Pancreas (tissue), 10 donors: ENCODE data around the gene MIB2. TPM values are rescaled to one million over a fixed set of nuclear protein-coding genes. Genes with fewer than 3 reads are reported as not detected.
A peak's percentile ranks its signal among the peaks of the same experiment; 100 is the strongest.

Experiments used
- ATAC-seq, 4 donors: fragments of 200-7000 bp; cut with Tn5 transposase; one replicate each; pipeline versions ENCODE4 v1.8.0 to v1.9.1; 2020; ENCODE audit warnings: mild to moderate bottlenecking in 4 of 4, moderate library complexity in 4 of 4
- DNase-seq, 6 donors: peaks; one replicate each; pipeline ENCODE4 v3.0.0-alpha.2; 2020
- FAIRE-seq: peaks from 2 replicates; lab custom pipeline; 2012; peaks lifted over from hg19 to GRCh38; lab: Jason Lieb, UNC
- H3K27ac ChIP-seq, 4 donors: fragments of 200-600 bp; sonication (generic); 1 replicate in 3 of 4; 2 replicates in 1 of 4; pipeline versions ENCODE4 v1.5.0 to v1.8.0; 2020
- H3K27me3 ChIP-seq, 4 donors: fragments of 200-600 bp; one replicate each; pipeline ENCODE4 v1.8.0; 2021
- H3K36me3 ChIP-seq, 3 donors: fragments of 200-600 bp; sonication (generic) in 1 of 3; one replicate each; pipeline versions ENCODE4 v1.5.0 to v1.8.0; 2020 to 2021
- H3K4me1 ChIP-seq, 3 donors: fragments of 200-600 bp; one replicate each; pipeline ENCODE4 v1.8.0; 2021
- H3K4me3 ChIP-seq, 4 donors: fragments of 200-600 bp; sonication (generic) in 2 of 4; one replicate each; pipeline versions ENCODE4 v1.5.0 to v1.8.0; 2020 to 2021
- H3K9me3 ChIP-seq, 4 donors: fragments of 200-600 bp; one replicate each; pipeline ENCODE4 v1.8.0; 2021
- WGBS, 2 donors: extraction: QIAGEN DNeasy Blood & Tissue Kit; methylation state at CpG; one replicate each; pipeline ENCODE4 v1.1.7; 2013; 5-methylcytosine and 5-hydroxymethylcytosine counted together
- intact Hi-C, 3 donors: fragments of 100-400 bp; cut with DNase I; formaldehyde crosslinking; loops; one replicate each; pipeline versions ENCODE4 v1.11.1 to v1.14.2; 2022
- polyA plus RNA-seq, 2 donors: library from polyadenylated mRNA; stranded (reverse); fragments of 200-250 nt; gene quantifications; one replicate each; pipeline ENCODE4 v1.2.3, GENCODE V29; 2013
- total RNA-seq, 6 donors: library from RNA; stranded (reverse); fragmentation: NEBNext Ultra II Directional in 4 of 6; extraction: Animal tissue kit (Norgen Biotek cat#: 25700) in 4 of 6; gene quantifications; one replicate each; pipeline versions ENCODE4 v1.2.1 to v1.2.4, GENCODE V29; 2021 to 2023
- TF ChIP-seq, protein P1 (sequence below), 4 donors: fragments of 200-600 bp; sonication (generic) in 3 of 4; IDR thresholded peaks; one replicate each; pipeline versions ENCODE4 v1.5.0 to v1.8.0; 2021; ENCODE audit warnings: antibody characterized with exemption in 4 of 4
- donor health status: healthy with polysubstance abuse.
- donor health status: DM: no; HTN: no; CAD: no; lungs with moderate emphysema.
- donor health status: DM: no; HTN: no; CAD: no.
- donor health status: control.
- donor health status: control.
- donor health status: Bipolar disorder and iron deficiency.
- donor health status: DM: yes; HTN: yes; CAD: no.
- donor health status: DM: no; HTN: no; CAD: no.
- donor health status: DM: no; HTN: no; CAD: no.
- donor health status: DM: yes; HTN: yes; CAD: no.

The MIB2 gene
- total and polyA plus RNA-seq, 8 donors, result 27.4 to 253 (median 37.2) TPM

DNA sequence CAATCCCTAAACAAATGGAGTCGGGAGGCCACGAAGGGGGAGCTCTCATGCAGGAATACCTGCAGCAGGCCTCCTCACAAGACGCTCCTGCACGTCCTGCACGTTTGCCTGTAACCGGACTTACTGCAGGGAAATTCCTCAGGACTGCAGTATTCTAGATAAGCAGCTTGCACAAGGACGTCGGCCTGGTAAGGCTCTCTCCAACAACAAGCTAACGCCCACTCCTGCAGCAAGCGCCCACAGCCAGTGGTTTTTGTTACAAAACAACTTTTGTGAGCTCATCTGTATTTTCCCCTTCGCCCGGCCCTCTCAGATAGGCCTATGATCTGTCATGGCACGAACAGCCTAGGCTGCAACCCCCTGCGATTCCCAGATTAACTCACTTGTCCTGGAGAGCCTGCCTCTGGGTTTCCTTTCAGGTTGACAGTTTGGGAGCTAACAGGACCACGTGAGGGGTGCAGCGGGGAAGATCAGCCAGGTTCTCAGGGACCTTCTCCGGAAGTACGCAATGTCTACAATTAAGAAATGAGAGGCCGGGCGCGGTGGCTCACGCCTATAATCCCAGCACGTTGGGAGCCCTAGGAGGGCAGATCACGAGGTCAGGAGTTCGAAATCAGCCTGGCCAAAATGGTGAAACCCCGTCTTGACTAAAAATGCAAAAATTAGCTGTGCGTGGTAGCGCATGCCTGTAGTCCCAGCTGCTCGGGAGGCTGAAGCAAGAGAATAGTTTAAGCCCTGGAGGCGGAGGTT, 921 bp upstream of the MIB2 start:
- no peaks in the 10 kb centered on the region for H3K36me3 ChIP-seq
- H3K4me3 ChIP-seq, result peak overlapping the region; percentile 95 to 100 (median 100)
- FAIRE-seq (no peak), DNase-seq (peak; percentile 55 to 64 (median 62)), ATAC-seq (peak; percentile 21 to 45 (median 26))
- TF ChIP-seq, protein P1, sequence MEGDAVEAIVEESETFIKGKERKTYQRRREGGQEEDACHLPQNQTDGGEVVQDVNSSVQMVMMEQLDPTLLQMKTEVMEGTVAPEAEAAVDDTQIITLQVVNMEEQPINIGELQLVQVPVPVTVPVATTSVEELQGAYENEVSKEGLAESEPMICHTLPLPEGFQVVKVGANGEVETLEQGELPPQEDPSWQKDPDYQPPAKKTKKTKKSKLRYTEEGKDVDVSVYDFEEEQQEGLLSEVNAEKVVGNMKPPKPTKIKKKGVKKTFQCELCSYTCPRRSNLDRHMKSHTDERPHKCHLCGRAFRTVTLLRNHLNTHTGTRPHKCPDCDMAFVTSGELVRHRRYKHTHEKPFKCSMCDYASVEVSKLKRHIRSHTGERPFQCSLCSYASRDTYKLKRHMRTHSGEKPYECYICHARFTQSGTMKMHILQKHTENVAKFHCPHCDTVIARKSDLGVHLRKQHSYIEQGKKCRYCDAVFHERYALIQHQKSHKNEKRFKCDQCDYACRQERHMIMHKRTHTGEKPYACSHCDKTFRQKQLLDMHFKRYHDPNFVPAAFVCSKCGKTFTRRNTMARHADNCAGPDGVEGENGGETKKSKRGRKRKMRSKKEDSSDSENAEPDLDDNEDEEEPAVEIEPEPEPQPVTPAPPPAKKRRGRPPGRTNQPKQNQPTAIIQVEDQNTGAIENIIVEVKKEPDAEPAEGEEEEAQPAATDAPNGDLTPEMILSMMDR (IDR thresholded peaks at IDR 0.05), result no peak
- intact Hi-C loops, result no loop called here
- H3K27me3 ChIP-seq, result no peaks in the 10 kb centered on the region
- peaks cover 0 to 16% (median 7%) of the 10 kb centered on the region in 3 donors for H3K4me1 ChIP-seq
- no peaks in the 10 kb centered on the region for H3K9me3 ChIP-seq
- 4% methylated on average over 30 of the region's 30 CpGs for WGBS, 2 donors
- H3K27ac ChIP-seq, result peak overlapping the region; percentile 98 to 100 (median 100)

DNA sequence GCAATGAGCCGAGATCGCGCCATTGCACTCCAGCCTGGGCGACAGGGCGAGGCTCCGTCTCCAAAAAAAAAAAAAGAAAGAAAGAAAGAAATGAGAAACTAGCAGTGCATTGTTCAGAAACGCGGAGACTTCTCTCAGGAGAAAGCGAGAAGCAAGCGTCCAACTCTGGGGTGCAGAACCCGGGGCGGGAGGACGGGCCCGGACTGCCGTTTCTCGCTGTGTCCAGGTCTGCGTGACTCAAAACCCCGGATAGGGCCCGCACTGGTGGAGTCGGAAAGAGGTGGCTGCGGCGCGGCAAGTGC, 395 bp upstream of the MIB2 start:
- no peak for DNase-seq
- WGBS, 2 donors, result 0 to 1% methylated on average over 23 of the region's 23 CpGs
- intact Hi-C loops, result no loop called here
- FAIRE-seq, result no peak
- Histone ChIP-seq H3K36me3 (no peaks in the 10 kb centered on the region), H3K4me3 (peak overlapping the region; percentile 95 to 100 (median 100)), H3K27me3 (no peaks in the 10 kb centered on the region), H3K4me1 (peaks cover 0 to 16% (median 7%) of the 10 kb centered on the region in 3 donors), H3K9me3 (no peaks in the 10 kb centered on the region), H3K27ac (peak overlapping the region; percentile 98 to 100 (median 100))
- ATAC-seq, result no peak
- TF ChIP-seq, protein P1 (IDR thresholded peaks at IDR 0.05), result no peak

DNA sequence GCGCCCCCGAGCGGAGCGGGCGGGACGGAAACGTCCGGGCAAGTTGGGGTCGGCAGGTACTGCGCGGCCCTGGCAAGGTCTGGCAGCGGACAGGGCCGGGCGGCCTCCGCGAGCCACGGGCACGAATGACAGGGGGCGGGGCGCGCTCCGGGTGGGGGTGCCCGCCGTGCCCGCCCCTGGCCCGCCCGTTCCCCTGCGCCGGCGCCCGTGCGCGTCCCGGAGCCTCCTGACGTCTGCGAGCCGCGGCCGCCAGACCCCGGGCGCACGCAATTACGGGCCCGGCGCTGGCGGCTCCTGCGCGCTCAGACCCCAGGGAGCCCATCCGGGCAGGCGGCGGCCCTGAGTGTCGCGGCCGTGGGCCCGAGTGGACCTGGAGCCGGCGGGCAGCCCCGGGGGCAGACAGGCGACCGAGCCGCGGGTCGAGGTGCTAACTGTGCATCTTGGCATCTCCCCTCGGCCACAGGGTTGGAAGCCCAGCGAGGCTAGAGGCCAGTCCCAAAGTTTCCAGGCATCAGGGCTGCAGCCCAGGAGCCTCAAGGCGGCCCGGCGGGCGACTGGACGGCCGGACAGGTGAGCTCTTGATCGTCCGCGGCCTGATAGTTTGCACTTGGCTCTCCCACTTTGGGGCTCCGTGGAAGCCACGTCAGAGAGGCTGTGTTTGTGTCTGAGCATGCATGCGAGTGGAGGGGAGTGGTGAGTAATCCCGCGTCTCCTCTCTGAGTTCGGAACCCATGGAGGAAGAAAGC, 918 bp downstream of the MIB2 start:
- Histone ChIP-seq H3K27ac (peak overlapping the region; percentile 98 to 100 (median 100)), H3K36me3 (no peaks in the 10 kb centered on the region), H3K4me1 (peaks cover 0 to 16% (median 7%) of the 10 kb centered on the region in 3 donors), H3K27me3 (no peaks in the 10 kb centered on the region), H3K9me3 (no peaks in the 10 kb centered on the region), H3K4me3 (peak overlapping the region; percentile 95 to 100 (median 100))
- peak in 3 of 4 donors; percentile 6 to 29 (median 9) for ATAC-seq
- no peak for FAIRE-seq
- TF ChIP-seq, protein P1 (IDR thresholded peaks at IDR 0.05), result no peak
- peak in 4 of 6 donors; percentile 50 to 85 (median 78) for DNase-seq
- WGBS, 2 donors, result 2 to 3% methylated on average over 58 to 80 of the region's 80 CpGs
- intact Hi-C loops, result no loop called here

DNA sequence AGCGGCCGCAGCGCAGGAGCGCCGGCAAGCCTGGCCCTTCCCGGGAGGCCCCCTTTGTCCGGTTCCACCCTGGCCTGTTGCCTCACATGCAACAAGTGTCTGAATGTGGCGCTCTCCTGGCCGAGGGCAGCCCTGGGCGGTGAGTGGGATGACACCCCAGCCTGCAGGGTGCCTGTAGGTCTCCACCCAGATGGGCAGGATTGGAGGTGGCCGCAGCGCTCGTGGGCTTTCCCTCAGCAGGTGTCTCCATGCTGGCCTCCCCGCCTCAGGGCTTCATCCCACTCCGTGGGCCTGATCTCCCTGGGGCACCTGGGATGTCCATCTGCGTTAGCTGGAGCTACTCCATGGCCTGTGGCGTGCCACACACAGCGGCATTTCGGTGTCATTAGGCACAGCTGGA, 1.5 kb downstream of the MIB2 start:
- H3K4me3 ChIP-seq, result peak overlapping the region in 3 of 4 donors; percentile 95 to 100 (median 99)
- no peak overlapping the region for H3K27ac ChIP-seq
- H3K36me3 ChIP-seq, result no peaks in the 10 kb centered on the region
- no peaks in the 10 kb centered on the region for H3K27me3 ChIP-seq
- FAIRE-seq (no peak), DNase-seq (peak in 2 of 6 donors; percentile 55 to 75), ATAC-seq (no peak)
- intact Hi-C loops, result no loop called here
- TF ChIP-seq, protein P1 (IDR thresholded peaks at IDR 0.05), result no peak
- peaks cover 0 to 16% (median 7%) of the 10 kb centered on the region in 3 donors for H3K4me1 ChIP-seq
- no peaks in the 10 kb centered on the region for H3K9me3 ChIP-seq
- 54 to 60% methylated on average over 19 of the region's 19 CpGs for WGBS, 2 donors
